ENCODE measurements around the gene SEZ6L.

The SEZ6L gene

GRCh38 chr22:26321469-26321913 is 152.2 kb downstream of the SEZ6L start:
- H4K20me1 ChIP-seq (ENCODE audit: insufficient read depth, low read length, poor library complexity, severe bottlenecking) = no peaks in the 10 kb centered on the region
- no peak overlapping the region for H3K4me2 ChIP-seq (ENCODE audit: low read depth, low read length, poor library complexity, severe bottlenecking)
- TF ChIP-seq EZH2phosphoT487 (IDR thresholded peaks at IDR 0.05; ENCODE audit: borderline replicate concordance) = no peak
- TF ChIP-seq CTCF (conservative IDR thresholded peaks at IDR 0.05; ENCODE audit: low read length) = no peak
- no peaks in the 10 kb centered on the region for H3K36me3 ChIP-seq (ENCODE audit: insufficient read depth, low read length)
- no peak overlapping the region for H2AFZ ChIP-seq (ENCODE audit: low read length)
- H3K27me3 ChIP-seq (ENCODE audit: insufficient read depth, low read length, poor library complexity, severe bottlenecking) = no peaks in the 10 kb centered on the region
- no peak overlapping the region for H3K9ac ChIP-seq (ENCODE audit: low read depth, low read length, poor library complexity, severe bottlenecking)
- H3K79me2 ChIP-seq (ENCODE audit: insufficient read depth, low read length) = no peaks in the 10 kb centered on the region
- no peaks in the 10 kb centered on the region for H3K9me2 ChIP-seq (replicated peaks; ENCODE audit: low read depth, low read length)
- no peaks in the 10 kb centered on the region for H3K4me1 ChIP-seq (ENCODE audit: insufficient read depth, low read length, poor library complexity, severe bottlenecking)
- H3K4me3 ChIP-seq (ENCODE audit: low read length, poor library complexity, severe bottlenecking) = no peak overlapping the region
- H3K9me3 ChIP-seq (ENCODE audit: insufficient read depth, low read depth, low read length) = no peaks in the 10 kb centered on the region
- no peaks in the 10 kb centered on the region for H3F3A ChIP-seq (ENCODE audit: low read depth)

- no peak for TF ChIP-seq CTCF (conservative IDR thresholded peaks at IDR 0.05; ENCODE audit: low read length)
- Histone ChIP-seq H3K79me2 (ENCODE audit: insufficient read depth, low read length) (no peaks in the 10 kb centered on the region), H3K4me2 (ENCODE audit: low read depth, low read length, poor library complexity, severe bottlenecking) (no peak overlapping the region)
Measured at GRCh38 chr22:26322179-26322905, 153.1 kb downstream of the SEZ6L start.

GRCh38 chr22:26323013-26323412 is 153.8 kb downstream of the SEZ6L start:
- no peak overlapping the region for H2AFZ ChIP-seq (ENCODE audit: low read length)
- H3F3A ChIP-seq (ENCODE audit: low read depth) = no peaks in the 10 kb centered on the region
- H3K9me2 ChIP-seq (replicated peaks; ENCODE audit: low read depth, low read length) = no peaks in the 10 kb centered on the region
- H3K36me3 ChIP-seq (ENCODE audit: insufficient read depth, low read length) = no peaks in the 10 kb centered on the region
- no peak overlapping the region for H3K4me2 ChIP-seq (ENCODE audit: low read depth, low read length, poor library complexity, severe bottlenecking)
- no peak overlapping the region for H3K9ac ChIP-seq (ENCODE audit: low read depth, low read length, poor library complexity, severe bottlenecking)
- no peaks in the 10 kb centered on the region for H3K4me1 ChIP-seq (ENCODE audit: insufficient read depth, low read length, poor library complexity, severe bottlenecking)
- no peaks in the 10 kb centered on the region for H4K20me1 ChIP-seq (ENCODE audit: insufficient read depth, low read length, poor library complexity, severe bottlenecking)
- H3K27me3 ChIP-seq (ENCODE audit: insufficient read depth, low read length, poor library complexity, severe bottlenecking) = no peaks in the 10 kb centered on the region
- H3K9me3 ChIP-seq (ENCODE audit: insufficient read depth, low read depth, low read length) = no peaks in the 10 kb centered on the region
- no peak overlapping the region for H3K4me3 ChIP-seq (ENCODE audit: low read length, poor library complexity, severe bottlenecking)
- TF ChIP-seq CTCF (conservative IDR thresholded peaks at IDR 0.05; ENCODE audit: low read length) = no peak
- TF ChIP-seq EZH2phosphoT487 (IDR thresholded peaks at IDR 0.05; ENCODE audit: borderline replicate concordance) = no peak
- no peaks in the 10 kb centered on the region for H3K79me2 ChIP-seq (ENCODE audit: insufficient read depth, low read length)

More at GRCh38 chr22:26322179-26322905, 153.1 kb downstream of the SEZ6L start:
- H3K9me3 ChIP-seq (ENCODE audit: insufficient read depth, low read depth, low read length) = no peaks in the 10 kb centered on the region
- no peaks in the 10 kb centered on the region for H3K9me2 ChIP-seq (replicated peaks; ENCODE audit: low read depth, low read length)
- H4K20me1 ChIP-seq (ENCODE audit: insufficient read depth, low read length, poor library complexity, severe bottlenecking) = no peaks in the 10 kb centered on the region
- H3K4me1 ChIP-seq (ENCODE audit: insufficient read depth, low read length, poor library complexity, severe bottlenecking) = no peaks in the 10 kb centered on the region
- no peak overlapping the region for H3K4me3 ChIP-seq (ENCODE audit: low read length, poor library complexity, severe bottlenecking)
- H3K27me3 ChIP-seq (ENCODE audit: insufficient read depth, low read length, poor library complexity, severe bottlenecking) = no peaks in the 10 kb centered on the region
- no peak overlapping the region for H2AFZ ChIP-seq (ENCODE audit: low read length)
- no peak overlapping the region for H3K9ac ChIP-seq (ENCODE audit: low read depth, low read length, poor library complexity, severe bottlenecking)
- no peaks in the 10 kb centered on the region for H3K36me3 ChIP-seq (ENCODE audit: insufficient read depth, low read length)
- H3F3A ChIP-seq (ENCODE audit: low read depth) = no peaks in the 10 kb centered on the region

Data from Loucy (cell line).